Adipocyte (in vitro differentiated cells): ENCODE data around the gene NELFB.

Experiments
- DNase-seq: peaks from one replicate; pipeline ENCODE4 v3.0.0-alpha.2; 2015; ENCODE audit warnings: low read depth
- H3K27me3 ChIP-seq: replicated peaks from 2 replicates; pipeline ENCODE4 v1.7.0; 2013; ENCODE audit warnings: mild to moderate bottlenecking, low read length, moderate library complexity; ENCODE audit not compliant: control insufficient read depth, insufficient read depth
- H3K36me3 ChIP-seq: 2 replicates; pipeline ENCODE4 v1.7.0; 2013; ENCODE audit warnings: low read length, mild to moderate bottlenecking, moderate library complexity; ENCODE audit not compliant: control insufficient read depth, insufficient read depth, severe bottlenecking
- H3K4me1 ChIP-seq: 2 replicates; pipeline ENCODE4 v1.7.0; 2013; ENCODE audit warnings: mild to moderate bottlenecking, low read length, moderate library complexity; ENCODE audit not compliant: control insufficient read depth, insufficient read depth
- H3K4me3 ChIP-seq: 2 replicates; pipeline ENCODE4 v1.7.0; 2013; ENCODE audit warnings: mild to moderate bottlenecking, low read length, moderate library complexity
- H3K9ac ChIP-seq: 2 replicates; pipeline ENCODE4 v1.7.0; 2013; ENCODE audit warnings: mild to moderate bottlenecking, low read length, moderate library complexity
- H3K9me3 ChIP-seq: 2 replicates; pipeline ENCODE4 v1.7.0; 2013; ENCODE audit warnings: mild to moderate bottlenecking, low read length, moderate library complexity; ENCODE audit not compliant: control insufficient read depth

The NELFB gene

GRCh38 chr9:137232101-137232500 is 23.0 kb upstream of the NELFB start:
- peaks cover 30% of the 10 kb centered on the region for H3K27me3 ChIP-seq
- H3K9me3 ChIP-seq = no peaks in the 10 kb centered on the region
- DNase-seq = no peak
- no peaks in the 10 kb centered on the region for H3K36me3 ChIP-seq
- peaks cover 14% of the 10 kb centered on the region for H3K4me1 ChIP-seq
- H3K4me3 ChIP-seq = no peak overlapping the region
- H3K9ac ChIP-seq = no peak overlapping the region

DNA sequence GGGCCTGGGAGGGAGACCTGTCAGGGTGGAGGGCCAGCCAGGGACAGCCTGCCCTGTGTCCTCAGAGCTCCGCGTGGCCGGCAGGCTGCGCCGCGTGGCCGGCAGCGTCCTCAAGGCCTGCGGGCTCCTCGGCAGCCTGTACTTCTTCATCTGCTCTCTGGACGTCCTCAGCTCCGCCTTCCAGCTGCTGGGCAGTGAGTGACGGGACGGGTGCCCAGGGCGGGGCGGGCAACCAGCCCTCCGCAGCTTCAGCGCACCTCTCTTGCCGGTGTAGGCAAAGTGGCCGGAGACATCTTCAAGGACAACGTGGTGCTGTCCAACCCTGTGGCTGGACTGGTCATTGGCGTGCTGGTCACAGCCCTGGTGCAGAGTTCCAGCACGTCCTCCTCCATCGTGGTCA is 22.6 kb upstream of the NELFB start:
- Histone ChIP-seq H3K36me3 (no peaks in the 10 kb centered on the region), H3K4me3 (no peak overlapping the region), H3K9me3 (no peaks in the 10 kb centered on the region), H3K27me3 (peaks cover 30% of the 10 kb centered on the region), H3K4me1 (peaks cover 10% of the 10 kb centered on the region), H3K9ac (no peak overlapping the region)
- DNase-seq = no peak

GRCh38 chr9:137233143-137233980 is 21.8 kb upstream of the NELFB start:
- Histone ChIP-seq H3K9me3 (no peaks in the 10 kb centered on the region), H3K27me3 (peaks cover 30% of the 10 kb centered on the region), H3K36me3 (no peaks in the 10 kb centered on the region), H3K9ac (no peak overlapping the region), H3K4me1 (peaks cover 11% of the 10 kb centered on the region), H3K4me3 (no peak overlapping the region)
- no peak for DNase-seq

DNA sequence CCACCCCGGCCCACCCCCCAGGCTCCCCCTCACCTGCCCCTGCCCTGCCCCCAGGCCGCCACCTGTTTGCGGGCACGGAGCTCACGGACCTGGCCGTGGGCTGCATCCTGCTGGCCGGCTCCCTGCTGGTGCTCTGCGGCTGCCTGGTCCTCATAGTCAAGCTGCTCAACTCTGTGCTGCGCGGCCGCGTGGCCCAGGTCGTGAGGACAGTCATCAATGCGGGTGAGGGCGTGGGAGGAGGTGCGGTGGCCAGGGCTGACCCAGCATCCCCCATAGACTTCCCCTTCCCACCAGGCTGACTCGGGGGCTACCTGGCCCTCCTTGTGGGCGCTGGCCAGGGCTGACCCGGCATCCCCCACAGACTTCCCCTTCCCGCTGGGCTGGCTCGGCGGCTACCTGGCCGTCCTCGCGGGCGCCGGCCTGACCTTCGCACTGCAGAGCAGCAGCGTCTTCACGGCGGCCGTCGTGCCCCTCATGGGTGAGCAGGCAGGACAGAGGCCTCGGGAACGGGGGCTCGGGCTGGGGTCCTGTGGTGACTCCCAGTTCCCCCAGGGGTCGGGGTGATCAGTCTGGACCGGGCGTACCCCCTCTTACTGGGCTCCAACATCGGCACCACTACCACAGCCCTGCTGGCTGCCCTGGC is 21.0 kb upstream of the NELFB start:
- Histone ChIP-seq H3K27me3 (peaks cover 24% of the 10 kb centered on the region), H3K9me3 (no peaks in the 10 kb centered on the region), H3K9ac (no peak overlapping the region), H3K36me3 (no peaks in the 10 kb centered on the region), H3K4me3 (no peak overlapping the region), H3K4me1 (peaks cover 19% of the 10 kb centered on the region)
- no peak for DNase-seq

DNA sequence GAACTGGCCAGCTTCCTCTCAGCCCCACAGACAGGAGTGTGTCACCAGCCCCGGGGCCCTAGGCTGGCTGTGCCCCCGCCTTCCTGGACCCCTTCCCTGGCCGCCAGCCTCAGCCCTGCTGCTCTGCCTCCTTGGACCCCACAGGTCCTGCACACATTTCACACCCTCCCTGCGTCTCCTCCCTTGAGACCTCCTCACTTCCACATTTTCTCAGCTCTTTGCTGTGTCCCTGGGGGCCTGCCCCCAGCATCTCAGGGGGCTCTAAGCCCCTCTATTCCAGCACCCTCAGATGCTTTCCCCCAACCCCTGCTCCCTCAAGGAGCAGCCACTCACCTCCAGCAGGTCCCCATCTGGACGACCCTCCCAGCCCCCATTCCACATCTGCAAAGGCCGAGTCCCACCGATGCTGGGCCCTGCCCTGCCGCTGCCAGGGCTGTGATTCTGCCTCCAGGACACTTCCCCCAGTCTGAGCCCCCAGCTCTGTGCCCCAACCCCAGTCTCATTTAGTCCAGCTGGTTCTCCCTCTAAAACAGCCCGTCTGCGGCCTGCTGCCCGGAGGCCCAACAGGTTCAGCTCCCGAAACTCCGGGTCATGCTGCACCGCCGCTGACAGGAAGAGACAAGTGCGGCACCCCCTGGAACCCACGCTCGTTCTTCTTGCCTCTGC is 20.2 kb upstream of the NELFB start:
- Histone ChIP-seq H3K4me3 (no peak overlapping the region), H3K9ac (no peak overlapping the region)

GRCh38 chr9:137235424-137236237 is 19.5 kb upstream of the NELFB start:
- H3K27me3 ChIP-seq = peaks cover 13% of the 10 kb centered on the region
- H3K36me3 ChIP-seq = no peaks in the 10 kb centered on the region
- H3K9me3 ChIP-seq = no peaks in the 10 kb centered on the region
- DNase-seq = no peak
- H3K4me3 ChIP-seq = no peak overlapping the region
- H3K9ac ChIP-seq = no peak overlapping the region
- peaks cover 19% of the 10 kb centered on the region for H3K4me1 ChIP-seq

More for the DNA sequence above, 20.2 kb upstream of the NELFB start:
- Histone ChIP-seq H3K4me1 (peaks cover 19% of the 10 kb centered on the region), H3K9me3 (no peaks in the 10 kb centered on the region), H3K36me3 (no peaks in the 10 kb centered on the region), H3K27me3 (peaks cover 20% of the 10 kb centered on the region)
- no peak for DNase-seq

- peak; percentile 89 for DNase-seq
- Histone ChIP-seq H3K27me3 (peaks cover 13% of the 10 kb centered on the region), H3K4me3 (no peak overlapping the region), H3K9me3 (no peaks in the 10 kb centered on the region), H3K36me3 (no peaks in the 10 kb centered on the region), H3K9ac (no peak overlapping the region), H3K4me1 (peaks cover 19% of the 10 kb centered on the region)
Observed at GRCh38 chr9:137236238-137236935, 18.7 kb upstream of the NELFB start.

- no peaks in the 10 kb centered on the region for H3K9me3 ChIP-seq
- H3K36me3 ChIP-seq = peaks cover under 1% of the 10 kb centered on the region
- peaks cover 19% of the 10 kb centered on the region for H3K4me1 ChIP-seq
- no peak overlapping the region for H3K4me3 ChIP-seq
- no peak overlapping the region for H3K9ac ChIP-seq
- peaks cover 7% of the 10 kb centered on the region for H3K27me3 ChIP-seq
- DNase-seq = no peak
Observed at GRCh38 chr9:137236936-137237421, 18.1 kb upstream of the NELFB start.

DNA sequence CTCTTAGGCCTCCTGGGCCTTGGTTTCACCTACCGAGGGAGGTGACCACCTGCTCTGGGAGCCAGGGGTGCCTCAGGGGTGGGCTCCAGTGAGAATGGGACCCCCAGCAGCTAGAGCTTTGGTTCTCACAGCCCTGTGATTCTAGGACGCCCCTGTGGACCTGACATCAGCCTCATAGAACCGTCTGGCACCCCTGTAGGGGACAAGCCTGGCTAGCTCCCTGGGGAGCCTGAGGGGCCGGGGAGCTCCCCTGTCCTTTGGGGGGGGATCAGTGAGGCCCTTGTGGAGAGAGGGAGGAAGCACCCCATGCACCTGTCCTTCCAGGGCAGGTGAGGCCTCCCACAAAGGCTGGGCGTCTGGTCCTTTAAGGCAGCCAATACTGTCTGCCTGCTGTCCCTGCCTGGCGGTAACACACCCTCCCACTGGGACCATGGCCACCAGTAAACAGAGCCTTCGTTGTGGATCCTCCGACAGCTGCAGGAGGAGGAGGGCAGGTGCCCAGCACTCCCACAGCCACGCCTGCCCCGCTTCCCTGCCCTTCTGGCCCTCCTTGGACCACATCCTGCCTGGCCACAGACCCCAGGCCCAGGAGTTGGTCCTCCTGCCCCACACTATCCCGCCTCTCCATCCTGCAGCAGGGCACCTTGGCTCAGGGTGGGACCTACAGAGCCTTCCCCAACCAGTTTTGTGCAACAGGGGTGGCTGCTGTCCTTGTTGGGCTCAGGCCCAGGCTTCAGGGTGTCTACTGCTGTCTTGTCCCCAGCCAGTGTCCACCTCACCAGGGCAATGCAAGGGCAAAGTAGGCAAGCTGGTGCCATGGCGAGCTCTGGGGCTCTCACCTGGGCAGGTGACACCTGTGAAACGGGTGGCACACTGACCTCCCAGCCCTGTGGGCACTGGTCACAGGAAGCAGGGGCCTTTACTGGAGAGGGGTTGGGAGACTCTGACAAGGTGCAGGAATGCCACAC is 17.1 kb upstream of the NELFB start:
- Histone ChIP-seq H3K4me3 (no peak overlapping the region), H3K36me3 (peaks cover 11% of the 10 kb centered on the region), H3K9ac (peak overlapping the region; percentile 36), H3K27me3 (peaks cover 6% of the 10 kb centered on the region), H3K4me1 (peaks cover 29% of the 10 kb centered on the region), H3K9me3 (no peaks in the 10 kb centered on the region)
- no peak for DNase-seq
